ENCODE measurements around the gene APBA3.

APBA3 gene

GRCh38 chr19:3751236-3751635 lies 10.3 kb downstream of the APBA3 start:
- no peak for DNase-seq (ENCODE audit: extremely low read depth in 1 of 2, low read depth in 1 of 2)

- no peak for DNase-seq (ENCODE audit: extremely low read depth in 1 of 2, low read depth in 1 of 2)
Measured at GRCh38 chr19:3750211-3750610, 11.3 kb downstream of the APBA3 start.

DNA sequence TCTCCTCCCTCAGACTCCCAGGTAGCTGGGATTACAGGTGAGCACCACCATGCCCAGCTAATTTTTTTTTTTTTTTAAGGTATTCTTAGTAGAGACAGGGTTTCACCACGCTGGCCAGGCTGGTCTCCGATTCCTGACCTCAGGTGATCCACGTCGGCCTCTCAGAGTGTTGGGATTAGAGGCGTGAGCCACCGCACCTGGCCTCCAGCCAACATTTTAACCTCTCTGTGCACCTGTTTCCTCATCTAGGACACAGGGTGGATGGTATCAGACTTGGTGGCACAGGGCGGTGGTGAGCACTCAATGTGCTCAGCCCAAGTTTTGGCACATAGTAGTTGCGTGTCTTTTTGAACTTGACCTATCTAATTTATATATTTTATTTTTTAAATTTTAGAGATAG lies 12.5 kb downstream of the APBA3 start:
- no peak for DNase-seq (ENCODE audit: extremely low read depth in 1 of 2, low read depth in 1 of 2)

GRCh38 chr19:3746371-3747056 lies 15.0 kb downstream of the APBA3 start:
- DNase-seq (ENCODE audit: extremely low read depth in 1 of 2, low read depth in 1 of 2), result no peak

- DNase-seq (ENCODE audit: extremely low read depth in 1 of 2, low read depth in 1 of 2), result no peak
Measured at GRCh38 chr19:3745363-3746045, 16.0 kb downstream of the APBA3 start.

DNA sequence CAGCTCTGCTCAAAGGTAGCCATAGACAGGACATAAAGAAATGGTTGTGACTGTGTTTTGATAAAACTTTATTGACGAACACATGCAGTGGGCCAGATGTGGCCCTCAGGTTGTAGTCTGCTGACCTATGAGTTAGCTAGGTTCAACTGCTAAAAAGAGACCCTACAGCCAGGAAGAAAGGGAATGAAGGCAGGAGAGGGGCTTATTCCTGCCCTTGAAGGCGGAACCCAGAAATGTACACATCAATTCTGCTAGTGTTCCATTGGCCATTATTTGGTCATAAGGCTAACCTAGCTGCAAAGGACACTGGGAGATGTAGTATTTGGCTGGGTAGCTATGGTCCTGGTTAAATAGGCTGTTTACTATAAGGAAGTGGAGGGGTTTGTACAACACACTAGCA lies 18.0 kb downstream of the APBA3 start:
- no peak for DNase-seq (ENCODE audit: extremely low read depth in 1 of 2, low read depth in 1 of 2)

DNA sequence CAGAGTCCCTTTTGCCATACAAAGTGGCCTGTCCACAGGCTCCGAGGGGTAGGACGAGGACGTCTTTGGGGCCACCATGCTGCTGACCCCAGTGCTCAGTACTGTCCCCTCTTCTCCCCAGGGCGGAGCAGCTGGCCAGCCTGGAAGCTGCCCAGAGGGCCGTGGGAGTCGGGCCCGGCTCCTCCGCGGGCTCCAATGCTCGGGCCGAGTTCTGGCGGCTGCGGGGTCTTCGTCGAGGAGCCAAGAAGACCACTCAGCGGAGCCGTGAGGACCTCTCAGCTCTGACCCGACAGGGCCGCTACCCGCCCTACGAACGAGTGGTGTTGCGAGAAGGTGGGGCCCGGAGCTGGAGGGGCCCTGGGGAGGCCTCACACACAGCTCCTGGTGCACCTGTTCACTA lies 21.1 kb downstream of the APBA3 start:
- no peak for DNase-seq (ENCODE audit: extremely low read depth in 1 of 2, low read depth in 1 of 2)

- DNase-seq (ENCODE audit: extremely low read depth in 1 of 2, low read depth in 1 of 2), result no peak
Measured at GRCh38 chr19:3738477-3739220, 22.8 kb downstream of the APBA3 start.

GRCh38 chr19:3737487-3738205 lies 23.8 kb downstream of the APBA3 start:
- no peak for DNase-seq (ENCODE audit: extremely low read depth in 1 of 2, low read depth in 1 of 2)

- DNase-seq (ENCODE audit: extremely low read depth in 1 of 2, low read depth in 1 of 2), result no peak
Measured at GRCh38 chr19:3736106-3736724, 25.3 kb downstream of the APBA3 start.

DNA sequence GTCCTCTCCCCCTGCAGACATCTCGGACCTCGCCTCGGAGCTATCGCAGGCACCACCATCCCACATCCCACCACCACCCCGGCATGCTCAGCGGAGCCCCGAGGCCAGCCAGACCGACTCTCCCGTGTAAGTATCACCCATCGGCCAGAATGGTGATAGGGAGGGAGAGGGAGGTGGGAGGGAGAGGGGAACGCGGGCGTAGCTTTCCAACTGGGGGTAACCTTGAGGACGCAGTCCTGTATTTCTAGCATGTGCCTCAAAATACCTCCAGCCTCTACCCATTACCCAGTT lies 27.2 kb downstream of the APBA3 start:
- DNase-seq (ENCODE audit: extremely low read depth in 1 of 2, low read depth in 1 of 2), result no peak

- no peak for DNase-seq (ENCODE audit: extremely low read depth in 1 of 2, low read depth in 1 of 2)
Measured at GRCh38 chr19:3733549-3734309, 27.8 kb downstream of the APBA3 start.

DNA sequence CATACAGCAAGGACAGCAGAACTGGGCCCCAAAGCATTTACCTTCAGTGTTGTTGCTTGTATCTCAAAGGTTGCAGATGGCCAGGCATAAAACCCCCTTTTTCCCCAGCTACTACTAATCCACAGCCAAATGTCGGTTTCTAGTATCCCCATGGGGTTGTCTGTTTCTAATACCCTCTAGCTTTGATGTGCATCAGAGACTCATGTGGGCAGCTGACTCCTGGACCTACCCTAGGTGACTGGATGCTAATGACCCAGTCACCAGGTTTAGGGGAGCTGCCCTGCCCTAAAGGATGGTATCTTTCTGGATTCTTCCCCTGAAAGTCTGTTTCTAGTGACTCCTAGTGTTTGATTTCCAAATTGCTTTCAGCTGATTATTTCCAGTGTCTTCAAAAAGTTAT lies 29.4 kb downstream of the APBA3 start:
- DNase-seq (ENCODE audit: extremely low read depth in 1 of 2, low read depth in 1 of 2), result no peak

GRCh38 chr19:3730457-3730958 lies 31.0 kb downstream of the APBA3 start:
- no peak for DNase-seq (ENCODE audit: extremely low read depth in 1 of 2, low read depth in 1 of 2)

GRCh38 chr19:3725640-3726310 lies 35.7 kb downstream of the APBA3 start:
- DNase-seq (ENCODE audit: extremely low read depth in 1 of 2, low read depth in 1 of 2), result no peak

DNA sequence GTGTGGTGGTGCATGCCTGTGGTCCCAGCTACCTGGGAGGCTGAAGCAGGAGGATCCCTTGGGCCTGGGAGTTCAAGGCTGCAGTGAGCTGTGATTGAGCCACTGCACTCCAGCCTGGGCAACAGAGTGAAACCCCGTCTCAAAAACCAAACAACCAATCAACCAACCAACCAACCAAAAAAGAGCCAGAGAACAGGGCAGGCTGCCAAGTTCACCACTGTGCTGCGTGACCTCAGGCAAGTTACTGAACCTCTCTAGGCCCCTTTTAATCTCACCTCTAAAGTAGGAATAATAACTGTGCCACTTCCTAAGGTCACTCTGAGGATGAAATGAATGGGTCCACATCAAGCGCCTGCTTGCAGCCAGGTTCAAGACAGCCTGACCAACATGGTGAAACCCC lies 36.4 kb downstream of the APBA3 start:
- no peak for DNase-seq (ENCODE audit: extremely low read depth in 1 of 2, low read depth in 1 of 2)

GRCh38 chr19:3723883-3724282 lies 37.6 kb downstream of the APBA3 start:
- no peak for DNase-seq (ENCODE audit: extremely low read depth in 1 of 2, low read depth in 1 of 2)

DNA sequence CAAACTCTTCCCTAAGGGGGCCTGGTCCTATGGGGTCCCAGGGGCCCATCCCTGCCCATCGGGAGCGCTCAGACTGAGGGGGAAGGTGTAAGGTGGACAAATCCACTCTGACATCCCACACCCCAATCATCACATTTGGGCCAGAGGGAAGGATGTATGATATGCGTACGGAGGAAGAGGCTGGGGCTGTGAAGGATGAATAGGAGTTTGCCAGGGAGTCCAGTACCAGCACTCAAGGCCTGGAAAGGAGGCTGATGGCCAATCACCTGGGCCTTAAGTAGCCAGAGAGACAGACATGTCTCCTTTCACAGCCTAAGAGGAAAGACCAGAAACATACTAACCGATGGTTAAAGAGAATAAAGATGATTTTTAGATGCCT lies 38.4 kb downstream of the APBA3 start:
- DNase-seq (ENCODE audit: extremely low read depth in 1 of 2, low read depth in 1 of 2), result no peak

GRCh38 chr19:3722443-3723109 lies 38.9 kb downstream of the APBA3 start:
- no peak for DNase-seq (ENCODE audit: extremely low read depth in 1 of 2, low read depth in 1 of 2)

Data from activated CD8-positive, alpha-beta memory T cell treated with anti-CD3 and anti-CD28 coated beads for 1 hour (primary cell).